ENCODE data around the gene SLCO2B1. TPM values are rescaled to one million over a fixed set of nuclear protein-coding genes. Genes with fewer than 3 reads are reported as not detected.
"Not testable (repeated sequence)": the region's sequence is repeated elsewhere in the genome, so short reads cannot be mapped to it uniquely, and the experiment has no call there.

The SLCO2B1 gene
- total and polyA plus RNA-seq, 2 experiments from 2014 or later = not detected

DNA sequence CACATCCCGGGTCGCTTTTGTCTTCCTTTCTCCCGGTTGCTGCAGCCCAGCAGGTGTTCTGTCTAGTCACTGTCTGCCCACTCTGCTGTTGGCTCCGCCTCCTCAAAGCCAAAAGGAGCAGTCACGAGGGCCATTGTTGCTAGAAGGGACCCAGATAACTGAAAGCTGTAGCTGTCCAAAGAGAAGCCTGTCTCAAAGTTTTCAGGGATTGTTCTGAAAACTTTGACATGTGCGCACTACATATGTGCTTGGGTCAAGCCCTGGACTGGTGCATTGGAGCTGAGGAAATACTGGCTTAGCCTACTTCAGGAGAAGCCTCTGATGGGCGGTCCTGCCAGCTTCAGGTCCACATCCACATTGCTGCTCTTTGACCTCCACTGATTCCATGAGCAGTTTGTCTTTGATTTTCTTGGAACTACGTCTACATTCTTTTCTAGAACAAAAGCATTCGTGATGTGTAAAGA lies 45.4 kb upstream of the SLCO2B1 start (continued):
- TF ChIP-seq, protein P1, sequence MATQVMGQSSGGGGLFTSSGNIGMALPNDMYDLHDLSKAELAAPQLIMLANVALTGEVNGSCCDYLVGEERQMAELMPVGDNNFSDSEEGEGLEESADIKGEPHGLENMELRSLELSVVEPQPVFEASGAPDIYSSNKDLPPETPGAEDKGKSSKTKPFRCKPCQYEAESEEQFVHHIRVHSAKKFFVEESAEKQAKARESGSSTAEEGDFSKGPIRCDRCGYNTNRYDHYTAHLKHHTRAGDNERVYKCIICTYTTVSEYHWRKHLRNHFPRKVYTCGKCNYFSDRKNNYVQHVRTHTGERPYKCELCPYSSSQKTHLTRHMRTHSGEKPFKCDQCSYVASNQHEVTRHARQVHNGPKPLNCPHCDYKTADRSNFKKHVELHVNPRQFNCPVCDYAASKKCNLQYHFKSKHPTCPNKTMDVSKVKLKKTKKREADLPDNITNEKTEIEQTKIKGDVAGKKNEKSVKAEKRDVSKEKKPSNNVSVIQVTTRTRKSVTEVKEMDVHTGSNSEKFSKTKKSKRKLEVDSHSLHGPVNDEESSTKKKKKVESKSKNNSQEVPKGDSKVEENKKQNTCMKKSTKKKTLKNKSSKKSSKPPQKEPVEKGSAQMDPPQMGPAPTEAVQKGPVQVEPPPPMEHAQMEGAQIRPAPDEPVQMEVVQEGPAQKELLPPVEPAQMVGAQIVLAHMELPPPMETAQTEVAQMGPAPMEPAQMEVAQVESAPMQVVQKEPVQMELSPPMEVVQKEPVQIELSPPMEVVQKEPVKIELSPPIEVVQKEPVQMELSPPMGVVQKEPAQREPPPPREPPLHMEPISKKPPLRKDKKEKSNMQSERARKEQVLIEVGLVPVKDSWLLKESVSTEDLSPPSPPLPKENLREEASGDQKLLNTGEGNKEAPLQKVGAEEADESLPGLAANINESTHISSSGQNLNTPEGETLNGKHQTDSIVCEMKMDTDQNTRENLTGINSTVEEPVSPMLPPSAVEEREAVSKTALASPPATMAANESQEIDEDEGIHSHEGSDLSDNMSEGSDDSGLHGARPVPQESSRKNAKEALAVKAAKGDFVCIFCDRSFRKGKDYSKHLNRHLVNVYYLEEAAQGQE (IDR thresholded peaks at IDR 0.05; ENCODE audit: unreplicated experiment) = no peak
- TF ChIP-seq STAT1 (IDR thresholded peaks at IDR 0.05; ENCODE audit: unreplicated experiment) = no peak
- no peak for TF ChIP-seq JUNB (IDR thresholded peaks at IDR 0.05; ENCODE audit: unreplicated experiment)
- TF ChIP-seq NANOG (IDR thresholded peaks at IDR 0.05; ENCODE audit: borderline replicate concordance) = no peak
- TF ChIP-seq CREB1 (CRISPR knock-in tag; IDR thresholded peaks at IDR 0.05; ENCODE audit: low read depth) = no peak
- TF ChIP-seq EZH2phosphoT487 (IDR thresholded peaks at IDR 0.05; ENCODE audit: unreplicated experiment) = no peak
- no peak for TF ChIP-seq POLR2AphosphoS5 (IDR thresholded peaks at IDR 0.05; ENCODE audit: low read depth)

DNA sequence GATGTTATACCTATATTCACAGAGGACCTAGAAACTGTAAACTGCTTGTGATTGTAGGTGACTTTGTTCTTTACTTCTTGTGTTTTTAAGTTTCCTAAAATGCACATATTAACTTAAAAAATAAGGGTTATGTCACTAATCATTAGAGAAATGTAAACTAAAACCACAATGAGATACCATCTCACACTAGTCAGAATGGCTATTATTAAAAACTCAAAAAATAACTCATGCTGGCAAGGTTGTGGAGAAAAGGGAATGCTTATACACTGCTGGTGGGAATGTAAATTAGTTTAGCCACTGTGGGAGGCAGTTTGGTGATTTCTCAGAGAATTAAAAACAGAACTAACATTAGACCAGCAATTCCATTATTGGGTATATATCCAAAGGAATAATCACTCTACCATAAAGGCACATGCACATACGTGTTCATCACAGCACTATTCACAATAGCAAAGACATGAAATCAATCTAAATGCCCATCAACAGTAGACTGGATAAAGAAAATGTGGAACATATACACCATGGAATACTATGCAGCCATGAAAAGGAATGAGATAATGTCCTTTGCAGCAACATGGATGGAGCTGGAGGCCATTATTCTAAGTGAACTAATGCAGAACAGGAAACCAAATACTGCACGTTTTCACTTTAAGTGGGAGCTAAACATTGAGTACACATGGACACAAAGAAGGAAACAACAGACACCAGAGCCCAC lies 44.8 kb upstream of the SLCO2B1 start:
- H3K27me3 Mint-ChIP-seq (ENCODE audit: insufficient read depth, low read depth, poor library complexity); H3K9me2 ChIP-seq (ENCODE audit: insufficient read depth); ATAC-seq; DNase-seq (ENCODE audit: low spot score); H3K79me2 ChIP-seq (replicated peaks; ENCODE audit: insufficient read depth); H3K4me3 ChIP-seq; H3K9me3 Mint-ChIP-seq; H3K27me3 ChIP-seq (ENCODE audit: insufficient read depth); H3F3A ChIP-seq (replicated peaks; ENCODE audit: low read depth); H3K4me1 Mint-ChIP-seq; H4K20me1 ChIP-seq (replicated peaks; ENCODE audit: insufficient read depth); H3K36me3 Mint-ChIP-seq (ENCODE audit: low read depth); H3K4me2 ChIP-seq; H3K27ac ChIP-seq (ENCODE audit: low read depth); H3K4me1 ChIP-seq (ENCODE audit: insufficient read depth); H3K36me3 ChIP-seq (ENCODE audit: insufficient read depth); H3K4me3 Mint-ChIP-seq; H3K27ac Mint-ChIP-seq: not testable (repeated sequence)
- H2AFZ ChIP-seq = peak overlapping the region; percentile 57; the same call in 1 of the 2 replicates

DNA sequence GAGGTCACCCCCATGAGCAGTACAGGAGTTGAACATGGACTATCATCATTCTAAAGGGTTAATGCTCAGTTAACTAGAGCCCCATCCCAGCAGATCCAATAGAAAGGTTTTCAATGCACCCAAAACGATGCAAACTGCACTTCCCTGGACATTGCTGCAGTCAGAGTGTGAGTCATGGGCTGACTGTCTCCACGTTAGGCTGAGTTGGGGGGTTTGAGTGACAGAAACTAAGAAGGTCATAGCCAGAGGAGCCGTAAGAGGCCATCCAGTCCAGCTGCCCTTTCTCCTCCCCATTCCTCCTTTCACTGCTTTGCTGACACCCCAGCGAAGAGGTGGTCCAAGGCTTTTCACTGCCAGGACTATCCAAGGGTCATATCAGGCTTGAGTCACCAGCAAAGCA lies 43.7 kb upstream of the SLCO2B1 start:
- H3K4me3 Mint-ChIP-seq = no peak overlapping the region
- no peaks in the 10 kb centered on the region for H3K9me2 ChIP-seq (ENCODE audit: insufficient read depth)
- H3K36me3 ChIP-seq (ENCODE audit: insufficient read depth) = no peaks in the 10 kb centered on the region
- no peak overlapping the region for H3K4me2 ChIP-seq
- no peaks in the 10 kb centered on the region; the same call in 2 of the 3 replicates for H3K9me3 Mint-ChIP-seq
- H3K79me2 ChIP-seq (replicated peaks; ENCODE audit: insufficient read depth) = no peaks in the 10 kb centered on the region
- H3K4me1 Mint-ChIP-seq = peaks cover 2% of the 10 kb centered on the region; the same call in 1 of the 3 replicates
- H3F3A ChIP-seq (replicated peaks; ENCODE audit: low read depth) = no peaks in the 10 kb centered on the region
- TF ChIP-seq EZH2phosphoT487 (IDR thresholded peaks at IDR 0.05; ENCODE audit: unreplicated experiment) (no peak), EZH2 (IDR thresholded peaks at IDR 0.05; ENCODE audit: low read depth, unreplicated experiment) (no peak)
- TF ChIP-seq, protein P2, sequence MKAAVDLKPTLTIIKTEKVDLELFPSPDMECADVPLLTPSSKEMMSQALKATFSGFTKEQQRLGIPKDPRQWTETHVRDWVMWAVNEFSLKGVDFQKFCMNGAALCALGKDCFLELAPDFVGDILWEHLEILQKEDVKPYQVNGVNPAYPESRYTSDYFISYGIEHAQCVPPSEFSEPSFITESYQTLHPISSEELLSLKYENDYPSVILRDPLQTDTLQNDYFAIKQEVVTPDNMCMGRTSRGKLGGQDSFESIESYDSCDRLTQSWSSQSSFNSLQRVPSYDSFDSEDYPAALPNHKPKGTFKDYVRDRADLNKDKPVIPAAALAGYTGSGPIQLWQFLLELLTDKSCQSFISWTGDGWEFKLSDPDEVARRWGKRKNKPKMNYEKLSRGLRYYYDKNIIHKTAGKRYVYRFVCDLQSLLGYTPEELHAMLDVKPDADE (IDR thresholded peaks at IDR 0.05) = no peak
- H3K27ac Mint-ChIP-seq = no peak overlapping the region
- ATAC-seq (no peak), DNase-seq (ENCODE audit: low spot score) (no peak)
- H3K36me3 Mint-ChIP-seq (ENCODE audit: low read depth) = no peaks in the 10 kb centered on the region
- H3K4me3 ChIP-seq = no peak overlapping the region
- H4K20me1 ChIP-seq (replicated peaks; ENCODE audit: insufficient read depth) = no peaks in the 10 kb centered on the region
- no peak overlapping the region for H2AFZ ChIP-seq
- H3K27ac ChIP-seq (ENCODE audit: low read depth) = no peak overlapping the region
- no peaks in the 10 kb centered on the region for H3K27me3 Mint-ChIP-seq (ENCODE audit: insufficient read depth, low read depth, poor library complexity)
- no peaks in the 10 kb centered on the region for H3K4me1 ChIP-seq (ENCODE audit: insufficient read depth)
- H3K27me3 ChIP-seq (ENCODE audit: insufficient read depth) = no peaks in the 10 kb centered on the region
